ENCODE data around the gene CYP3A5. TPM values are rescaled to one million over a fixed set of nuclear protein-coding genes. Genes with fewer than 3 reads are reported as not detected.

CYP3A5 gene
- total RNA-seq, 3 donors from 2014 or later = 0.20 to 0.63 TPM; not detected in 1

Other genes with a start within 250 kb of the CYP3A5 start
- gene PTCD1, start 241.2 kb downstream of the CYP3A5 start, total RNA-seq = 10 to 100 TPM; 11.9 to 15.1 (median 13.9) TPM
- gene CPSF4, start 241.1 kb downstream of the CYP3A5 start, total RNA-seq = 10 to 100 TPM; 85.8 to 99.9 (median 86.9) TPM
- gene ATP5MF, start 213.8 kb downstream of the CYP3A5 start, total RNA-seq = 100 to 1,000 TPM; 346 to 393 (median 391) TPM
- gene ZNF789, start 207.1 kb downstream of the CYP3A5 start, total RNA-seq = 1 to 10 TPM; 5.4 to 9.4 (median 7.1) TPM
- gene ZNF394, start 179.7 kb downstream of the CYP3A5 start, total RNA-seq = 10 to 100 TPM; 32.0 to 38.1 (median 34.8) TPM
- 1 to 10 TPM; 4.9 to 6.4 (median 6.3) TPM for gene ZKSCAN5, start 175.3 kb downstream of the CYP3A5 start, total RNA-seq
- 1 to 10 TPM; 6.1 to 6.7 (median 6.6) TPM for gene FAM200A, start 127.9 kb downstream of the CYP3A5 start, total RNA-seq
- 10 to 100 TPM; 52.5 to 61.6 (median 59.2) TPM for gene ZNF655, start 121.4 kb downstream of the CYP3A5 start, total RNA-seq
- gene TMEM225B, start 81.7 kb downstream of the CYP3A5 start, total RNA-seq = under 1 TPM in 2 of 3 donors, not detected in 1; 0.38 to 0.71 TPM
- gene ZSCAN25, start 63.0 kb downstream of the CYP3A5 start, total RNA-seq = 10 to 100 TPM; 32.9 to 34.4 (median 34.1) TPM
- gene CYP3A7, start 55.2 kb upstream of the CYP3A5 start, total RNA-seq = not detected
- gene CYP3A4, start 104.2 kb upstream of the CYP3A5 start, total RNA-seq = under 1 TPM in 2 of 3 donors, not detected in 1; 0.11 to 0.23 TPM
- gene CYP3A43, start 148.0 kb upstream of the CYP3A5 start, total RNA-seq = not detected
- under 1 TPM in 1 of 3 donors, not detected in 2; 0.24 TPM for gene OR2AE1, start 197.0 kb upstream of the CYP3A5 start, total RNA-seq
- gene TRIM4, start 239.5 kb upstream of the CYP3A5 start, total RNA-seq = 10 to 100 TPM; 23.6 to 25.5 (median 23.8) TPM
- under 1 TPM; 0.24 to 0.40 (median 0.29) TPM for gene GJC3, start 249.6 kb upstream of the CYP3A5 start, total RNA-seq

All from activated T-cell treated with anti-CD3 and anti-CD28 coated beads, Interleukin-2, amount 50 U/mL, for 4 hours (primary cell).